GDM1 (cell line): ENCODE results near the gene TBC1D13.
"Not testable (repeated sequence)": the region's sequence is repeated elsewhere in the genome, so short reads cannot be mapped to it uniquely, and the experiment has no call there.

ENCODE experiments used
- DNase-seq: peaks from one replicate; lab custom pipeline; 2025; lab: John Stamatoyannopoulos, UW

TBC1D13 gene

DNA sequence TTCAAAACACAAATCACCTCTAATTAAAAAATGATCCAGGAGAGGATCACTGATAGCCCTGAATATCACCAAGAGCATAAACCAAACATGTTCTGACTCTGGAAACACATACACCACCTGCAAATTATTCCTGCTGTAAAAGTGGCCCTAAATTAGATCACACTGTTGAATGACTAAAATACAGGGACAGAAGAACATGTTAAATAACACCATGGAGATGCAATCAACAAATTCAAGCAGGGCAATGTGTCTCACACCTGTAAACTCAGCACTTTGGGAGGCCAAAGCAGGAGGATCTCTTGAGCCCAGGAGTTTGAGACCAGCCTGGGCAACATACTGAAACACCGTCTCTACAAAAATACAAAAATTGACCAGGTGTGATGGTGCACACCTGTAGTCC, 60.8 kb downstream of the TBC1D13 start:
- no peak for DNase-seq

GRCh38 chr9:128851024-128851423, 64.0 kb downstream of the TBC1D13 start:
- not testable (repeated sequence) for DNase-seq

DNA sequence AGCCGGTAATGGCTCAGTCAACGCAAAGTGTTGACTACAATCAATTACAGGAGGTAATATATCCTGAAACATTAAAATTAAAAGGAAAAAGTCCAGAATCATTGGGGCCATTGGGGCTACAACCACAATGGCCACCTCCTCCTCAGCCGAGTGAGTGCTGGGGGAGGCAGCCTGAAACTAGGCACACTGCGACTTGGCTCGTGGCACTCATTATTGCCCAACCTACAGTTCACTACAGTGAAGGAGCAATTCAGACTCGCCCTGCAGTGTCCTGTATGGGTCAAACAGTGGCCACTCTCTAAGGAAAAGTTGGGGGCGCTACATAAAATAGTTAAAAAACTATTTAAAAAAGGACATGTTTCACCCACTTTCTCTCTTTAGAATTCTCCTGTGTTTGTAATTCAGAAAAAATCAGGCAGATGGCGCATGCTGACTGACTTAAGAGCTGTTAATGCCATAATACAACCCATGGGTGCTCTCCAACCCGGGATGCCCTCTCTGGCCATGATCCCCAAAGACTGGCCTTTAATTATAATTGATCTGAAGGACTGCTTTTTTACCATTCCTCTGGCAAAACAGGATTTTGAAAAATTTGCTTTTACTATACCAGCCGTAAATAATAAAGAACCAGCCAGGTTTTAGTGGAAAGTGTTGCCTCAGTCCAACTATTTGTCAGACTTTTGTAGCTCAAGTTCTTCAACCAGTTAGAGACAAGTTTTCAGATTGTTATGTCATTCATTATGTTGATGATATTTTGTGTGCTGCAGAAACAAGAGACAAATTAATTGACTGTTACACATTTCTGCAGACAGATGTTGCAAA, 64.9 kb downstream of the TBC1D13 start:
- DNase-seq: peak; percentile 9

DNA sequence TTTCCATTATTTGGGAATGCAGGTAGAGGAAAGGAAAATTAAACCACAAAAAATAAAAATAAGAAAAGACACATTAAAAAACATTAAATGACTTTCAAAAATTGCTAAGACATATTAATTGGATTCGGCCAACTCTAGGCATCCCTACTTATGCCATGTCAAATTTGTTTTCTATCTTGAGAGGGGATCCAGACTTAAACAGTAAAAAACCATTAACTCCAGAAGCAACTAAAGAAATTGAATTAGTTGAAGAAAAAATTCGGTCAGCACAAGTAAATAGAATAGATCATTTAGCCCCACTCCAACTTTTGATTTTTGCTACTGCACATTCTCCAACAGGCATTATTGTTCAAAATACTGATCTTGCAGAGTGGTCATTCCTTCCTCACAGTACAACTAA, 65.6 kb downstream of the TBC1D13 start:
- DNase-seq: not testable (repeated sequence)

- not testable (repeated sequence) for DNase-seq
Observed at GRCh38 chr9:128854454-128854853, 67.4 kb downstream of the TBC1D13 start.

GRCh38 chr9:128858476-128858875, 71.4 kb downstream of the TBC1D13 start:
- DNase-seq: not testable (repeated sequence)
